Transverse colon (tissue), 3 donors: Measurements from ENCODE around the gene SLC9A1.

Experiments
- CTCF ChIP-seq, 5 experiments: fragments of 200-600 bp in 3 of 5; fragments of 450-650 bp in 2 of 5; sonication (generic) in 3 of 5; IDR thresholded peaks; 1 replicate in 2 of 5; 2 replicates in 3 of 5; pipeline ENCODE4 v1.5.1; 2016 to 2017; ENCODE audit warnings: antibody characterized with exemption in 5 of 5, inconsistent platforms in 3 of 5, mild to moderate bottlenecking in 2 of 5, moderate library complexity in 1 of 5
- POLR2A ChIP-seq: fragments of 450-650 bp; IDR thresholded peaks from one replicate; pipeline ENCODE4 v1.6.1; 2016; ENCODE audit warnings: antibody characterized with exemption, mild to moderate bottlenecking, moderate library complexity

- no peak for TF ChIP-seq CTCF (IDR thresholded peaks at IDR 0.05)
- TF ChIP-seq POLR2A = no peak
Observed at GRCh38 chr1:27057389-27057788, 97.5 kb downstream of the SLC9A1 start.
